NCI-H2196 treated with DMSO at 0.1 percent for 48 hours (cell line): ENCODE measurements around the gene ST7.
"Not testable (repeated sequence)": the region's sequence is repeated elsewhere in the genome, so short reads cannot be mapped to it uniquely, and the experiment has no call there.

Experiments
- DNase-seq: peaks from one replicate; lab custom pipeline; 2025; ENCODE audit not compliant: unreplicated experiment; lab: John Stamatoyannopoulos, UW

Gene ST7, protein sequence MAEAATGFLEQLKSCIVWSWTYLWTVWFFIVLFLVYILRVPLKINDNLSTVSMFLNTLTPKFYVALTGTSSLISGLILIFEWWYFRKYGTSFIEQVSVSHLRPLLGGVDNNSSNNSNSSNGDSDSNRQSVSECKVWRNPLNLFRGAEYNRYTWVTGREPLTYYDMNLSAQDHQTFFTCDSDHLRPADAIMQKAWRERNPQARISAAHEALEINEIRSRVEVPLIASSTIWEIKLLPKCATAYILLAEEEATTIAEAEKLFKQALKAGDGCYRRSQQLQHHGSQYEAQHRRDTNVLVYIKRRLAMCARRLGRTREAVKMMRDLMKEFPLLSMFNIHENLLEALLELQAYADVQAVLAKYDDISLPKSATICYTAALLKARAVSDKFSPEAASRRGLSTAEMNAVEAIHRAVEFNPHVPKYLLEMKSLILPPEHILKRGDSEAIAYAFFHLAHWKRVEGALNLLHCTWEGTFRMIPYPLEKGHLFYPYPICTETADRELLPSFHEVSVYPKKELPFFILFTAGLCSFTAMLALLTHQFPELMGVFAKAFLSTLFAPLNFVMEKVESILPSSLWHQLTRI

DNA sequence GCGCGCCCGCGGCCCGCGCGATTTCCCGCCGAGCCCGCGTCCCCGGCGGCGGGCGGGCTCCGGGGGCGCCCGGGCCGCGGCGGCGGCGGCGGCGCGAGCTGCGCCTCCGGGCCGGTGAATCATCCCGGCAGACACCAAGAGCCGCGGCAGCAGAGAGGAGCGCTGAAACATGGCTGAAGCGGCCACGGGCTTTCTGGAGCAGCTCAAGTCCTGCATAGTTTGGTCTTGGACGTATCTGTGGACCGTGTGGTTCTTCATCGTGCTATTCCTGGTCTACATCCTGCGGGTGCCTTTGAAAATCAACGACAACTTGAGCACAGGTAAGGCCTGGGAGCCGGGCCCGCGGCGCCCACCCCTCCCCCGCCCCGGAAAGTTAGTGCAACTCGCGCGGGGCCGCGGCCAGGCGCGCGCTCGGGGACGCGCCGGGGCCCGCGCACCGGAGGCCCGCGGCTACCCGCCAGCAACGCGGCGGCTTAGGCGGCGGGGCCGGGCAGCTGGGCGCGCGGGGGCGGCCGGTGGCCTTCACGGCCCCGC lies at the start of gene ST7:
ST7 (plus strand) TSS at position 130 of the 534 bp plus-strand sequence; CDS start at position 170, 40 bp downstream.
- peak; percentile 37 for DNase-seq

DNA sequence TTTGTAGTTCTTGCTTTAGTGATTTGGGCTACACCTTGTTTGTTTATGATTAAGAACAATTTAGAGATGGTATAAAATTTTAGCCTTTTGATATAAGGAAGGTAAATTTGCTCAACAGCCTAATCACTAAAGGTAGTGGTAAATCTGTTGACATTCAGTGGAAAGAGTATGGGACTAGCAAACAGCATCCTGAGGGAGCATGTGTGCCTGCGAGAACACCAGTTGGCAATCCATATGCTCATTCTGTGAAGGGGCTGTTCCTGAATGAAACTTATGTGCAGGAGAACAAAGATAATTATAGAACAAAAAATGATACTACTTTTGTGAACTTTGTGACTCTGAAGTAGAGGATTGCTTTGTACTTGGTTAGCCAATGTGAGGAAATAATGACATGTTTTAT lies 46.9 kb upstream of the ST7 start:
- DNase-seq = no peak

DNA sequence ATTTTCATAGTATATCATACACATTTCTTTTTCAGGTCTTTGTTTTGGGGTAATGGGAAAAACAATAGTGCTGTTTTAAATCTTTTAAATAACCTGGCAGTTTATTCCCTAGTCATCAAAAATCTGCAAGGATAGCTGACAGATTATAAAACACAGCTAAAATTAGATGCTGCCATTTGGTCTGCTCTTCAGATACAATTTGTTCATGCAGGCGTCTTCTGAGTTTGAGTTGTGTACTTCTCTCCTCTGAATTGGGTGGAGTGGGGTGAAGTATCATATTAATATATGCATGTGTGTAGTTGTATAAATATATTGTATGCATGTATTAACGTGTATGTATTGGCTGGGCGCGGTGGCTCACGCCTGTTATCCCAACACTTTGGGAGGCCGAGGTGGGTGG lies 42.9 kb upstream of the ST7 start:
- DNase-seq = no peak

DNA sequence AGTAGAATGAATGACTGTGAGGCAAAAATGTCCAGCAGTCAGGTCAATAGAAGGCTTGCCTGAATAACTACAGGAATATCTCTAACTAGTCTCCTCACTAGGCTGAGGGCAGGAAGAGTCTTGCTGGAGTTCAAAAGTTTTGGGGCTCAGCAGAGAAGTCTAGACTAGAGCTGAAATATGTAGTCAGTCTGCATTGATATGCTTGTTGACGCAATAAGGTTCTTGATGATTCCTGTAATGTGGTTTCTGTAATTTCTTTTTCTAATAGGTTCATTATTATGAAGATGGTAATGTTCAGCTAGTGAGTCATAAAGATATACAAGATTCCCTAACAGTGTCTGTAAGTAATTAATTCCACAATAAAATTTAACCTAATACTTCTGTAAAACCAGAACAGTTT lies 41.5 kb upstream of the ST7 start:
- DNase-seq = no peak

DNA sequence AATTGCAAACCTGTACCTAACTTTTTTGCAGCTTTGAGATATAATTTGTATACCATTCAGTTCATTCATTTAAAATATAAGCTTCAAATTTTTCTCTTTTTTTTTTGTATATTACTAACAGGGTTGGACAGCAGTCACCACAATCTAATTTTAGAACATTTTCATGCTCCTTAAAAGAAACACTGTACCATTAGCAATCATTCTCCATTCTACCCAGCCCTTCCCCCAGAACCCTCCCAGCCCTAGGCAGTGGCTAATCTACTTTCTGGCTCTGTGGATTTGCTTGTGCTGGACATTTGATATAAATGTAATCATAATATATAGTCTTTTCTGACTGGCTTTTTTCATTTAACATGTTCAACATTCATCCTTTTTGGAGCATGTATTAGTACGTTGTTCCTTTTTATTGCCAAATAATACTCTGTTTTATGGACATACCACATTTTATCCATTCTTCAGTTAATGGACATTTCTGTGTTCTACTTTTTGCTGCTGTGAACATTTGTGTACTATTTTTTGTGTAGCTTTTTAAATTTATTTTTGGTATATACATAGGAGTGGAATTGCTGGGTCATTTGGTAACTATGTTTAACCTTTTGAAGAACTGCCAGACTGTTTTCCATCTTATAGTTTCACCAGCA lies 40.9 kb upstream of the ST7 start:
- no peak for DNase-seq

DNA sequence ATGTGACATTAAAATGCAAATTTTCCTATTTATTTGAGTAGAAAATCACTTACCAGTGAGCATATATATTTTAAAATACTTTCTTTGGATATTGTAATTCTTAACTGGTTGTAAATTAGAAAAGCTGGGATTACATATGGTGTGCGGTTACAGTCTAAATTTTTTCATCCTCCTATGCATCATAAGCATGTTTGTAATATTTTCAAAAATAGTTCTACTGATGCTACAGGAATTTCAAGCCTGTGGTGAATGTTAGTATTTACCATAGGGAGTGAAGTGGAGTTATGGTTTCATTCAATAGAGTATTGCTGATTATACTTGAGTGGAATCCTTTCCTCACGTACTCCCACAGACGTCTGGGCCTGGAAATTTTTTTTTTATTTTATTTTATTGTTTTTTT lies 34.6 kb upstream of the ST7 start:
- DNase-seq = no peak

DNA sequence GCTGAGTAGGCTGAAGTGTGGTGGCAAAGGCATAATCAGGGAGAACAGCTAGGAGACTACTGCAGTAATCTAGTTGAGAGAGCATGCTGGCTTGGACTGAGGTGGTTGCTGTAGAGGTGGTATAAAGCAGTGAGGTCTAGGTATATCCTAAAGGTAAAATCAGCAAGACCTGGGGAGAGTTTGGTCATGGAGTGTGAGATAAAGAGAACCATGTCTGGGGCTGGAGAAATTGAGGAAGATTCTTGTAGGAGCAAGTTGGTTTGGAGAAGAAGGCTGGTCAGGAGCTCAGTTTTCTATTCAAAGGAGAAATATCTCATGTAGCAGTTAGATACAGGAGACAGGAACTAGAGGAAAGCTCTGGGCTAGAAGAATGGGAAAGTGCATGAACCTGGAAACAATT lies 32.9 kb upstream of the ST7 start:
- no peak for DNase-seq

DNA sequence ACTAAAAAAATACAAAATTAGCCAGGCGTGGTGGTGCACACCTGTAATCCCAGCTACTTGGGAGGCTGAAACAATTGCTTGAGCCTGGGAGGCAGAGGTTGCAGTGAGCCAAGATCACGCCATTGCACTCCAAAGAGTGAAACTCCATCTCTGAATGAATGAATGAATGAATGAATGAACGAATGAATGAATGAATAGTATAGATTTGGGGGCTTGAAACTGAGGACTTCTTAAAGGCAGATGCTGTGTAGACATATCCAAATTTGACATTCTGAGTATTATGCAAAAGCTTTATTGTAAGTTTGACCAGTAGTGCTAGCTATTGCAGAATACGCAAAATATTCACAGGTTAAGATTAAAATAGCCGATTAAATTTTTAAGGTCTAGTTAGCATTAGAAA lies 30.8 kb upstream of the ST7 start:
- no peak for DNase-seq

DNA sequence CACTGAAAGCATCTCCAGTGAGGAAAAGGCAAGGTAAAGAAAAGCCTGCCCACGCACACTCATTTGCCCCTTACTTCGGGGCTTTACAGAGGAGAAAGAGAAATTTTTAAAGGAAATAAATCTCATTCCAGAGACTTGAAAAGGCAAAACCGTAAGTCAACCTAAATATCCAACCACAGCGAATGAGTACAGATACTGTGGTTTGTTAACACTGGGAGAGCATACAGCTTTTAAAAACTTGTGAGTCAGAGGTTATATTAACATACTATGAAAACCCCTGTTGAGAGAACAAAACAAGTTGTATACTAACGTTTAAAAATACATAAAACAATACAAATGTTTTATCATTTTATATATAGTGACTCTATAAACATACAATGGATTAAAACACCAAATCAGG lies 28.6 kb upstream of the ST7 start:
- no peak for DNase-seq

DNA sequence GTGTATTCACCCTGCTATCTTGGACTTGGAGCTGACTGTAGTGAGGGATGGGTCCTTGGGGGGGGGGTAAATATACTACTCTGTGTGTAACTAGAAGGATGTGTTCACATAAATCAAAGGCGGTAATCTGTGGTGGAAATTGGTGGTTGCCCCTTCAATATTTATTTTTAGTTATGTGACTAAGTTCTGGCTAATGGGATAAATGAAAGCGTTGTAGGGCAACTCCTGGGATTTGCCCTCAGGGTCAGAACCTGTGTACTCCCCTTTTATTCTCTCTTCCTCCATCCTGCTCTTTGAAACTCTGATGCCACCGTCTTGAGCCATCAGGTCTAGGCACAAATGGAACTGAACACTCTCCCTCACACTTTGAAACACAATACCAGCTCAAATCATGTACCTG lies 24.3 kb upstream of the ST7 start:
- DNase-seq = no peak

DNA sequence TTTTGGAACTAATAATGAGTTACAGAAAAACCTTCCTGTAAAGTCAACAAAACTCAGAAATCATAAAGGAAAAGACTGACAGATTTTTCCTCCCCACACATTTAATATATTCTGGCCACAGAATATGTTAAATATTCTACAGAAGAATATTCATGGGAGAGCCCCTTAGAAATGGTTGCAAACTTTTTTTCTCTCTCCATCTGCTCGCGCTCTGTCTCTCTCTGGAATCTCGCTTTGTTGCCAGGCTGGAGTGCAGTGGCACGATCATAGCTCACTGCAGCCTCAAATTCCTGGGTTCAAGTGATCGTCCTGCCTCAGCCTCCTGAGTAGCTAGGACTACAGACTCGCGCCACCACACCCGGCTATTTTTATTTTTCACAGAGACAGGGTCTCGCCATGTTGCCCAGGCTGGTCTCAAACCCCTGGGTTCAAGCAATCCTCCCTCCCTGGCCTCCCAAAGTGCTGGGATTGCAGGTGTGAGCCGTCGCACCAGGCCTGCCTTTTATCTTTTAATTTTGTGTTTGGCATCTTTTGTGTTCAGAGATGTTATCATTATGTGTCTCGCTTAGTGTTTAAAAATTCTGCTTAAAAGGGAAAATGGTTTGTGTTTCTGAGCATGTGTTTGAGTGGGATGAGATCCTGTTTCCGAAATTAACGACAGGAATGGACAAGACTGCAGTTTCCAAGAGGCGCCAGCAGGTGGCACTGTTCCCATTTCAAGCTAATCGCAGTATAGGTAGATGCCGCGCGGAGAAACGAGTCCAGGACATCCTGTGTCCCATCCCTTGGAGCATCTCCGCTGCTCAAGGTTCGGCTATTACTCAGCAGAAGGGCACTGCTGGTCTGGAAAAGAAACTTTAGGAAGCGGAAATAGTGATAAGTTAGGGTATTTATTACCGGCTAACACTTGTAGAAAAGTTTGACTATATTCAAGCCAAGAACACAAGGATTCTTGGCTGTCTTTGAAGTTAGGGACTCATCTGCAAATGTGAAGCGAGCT lies 23.1 kb upstream of the ST7 start:
- peak; percentile 67 for DNase-seq

DNA sequence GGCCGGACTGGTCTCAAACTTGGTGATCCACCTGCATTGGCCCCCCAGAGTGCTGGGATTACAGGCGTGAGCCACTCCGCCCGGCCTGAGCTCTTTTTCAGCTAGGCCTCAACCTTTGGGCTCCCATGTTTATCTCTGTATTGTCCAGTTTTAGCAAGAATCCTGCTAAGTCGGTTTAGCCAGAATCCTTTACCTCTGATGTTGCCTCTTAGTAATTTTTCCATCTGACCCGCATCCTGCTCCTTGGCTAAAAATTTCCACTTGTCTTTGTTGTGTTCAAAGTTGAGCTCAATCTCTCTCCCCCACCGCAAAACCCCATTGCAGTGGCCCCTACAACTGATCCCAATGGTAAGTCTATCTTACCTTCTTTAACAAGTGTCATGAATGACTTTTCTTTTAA lies 20.7 kb upstream of the ST7 start:
- DNase-seq = no peak

DNA sequence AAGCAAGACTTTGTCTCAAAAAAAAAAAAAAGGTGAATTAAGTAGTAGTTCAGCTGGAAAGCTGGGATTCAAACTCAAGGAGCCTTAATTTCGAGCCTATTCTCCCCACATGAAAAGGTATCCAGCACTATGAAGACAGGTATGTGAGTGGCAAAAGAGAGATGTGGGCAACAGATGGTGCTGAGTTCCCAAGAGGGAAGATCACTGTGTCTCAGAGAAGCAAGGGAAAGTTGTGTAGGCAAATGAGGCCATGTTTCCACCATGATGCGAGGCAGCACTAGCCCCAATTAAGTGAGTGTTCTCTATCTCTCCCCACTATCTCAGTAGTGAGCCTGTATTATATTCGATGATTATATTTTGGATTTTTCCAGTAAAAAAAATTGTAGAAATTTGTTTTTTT lies 19.8 kb upstream of the ST7 start:
- DNase-seq = no peak

DNA sequence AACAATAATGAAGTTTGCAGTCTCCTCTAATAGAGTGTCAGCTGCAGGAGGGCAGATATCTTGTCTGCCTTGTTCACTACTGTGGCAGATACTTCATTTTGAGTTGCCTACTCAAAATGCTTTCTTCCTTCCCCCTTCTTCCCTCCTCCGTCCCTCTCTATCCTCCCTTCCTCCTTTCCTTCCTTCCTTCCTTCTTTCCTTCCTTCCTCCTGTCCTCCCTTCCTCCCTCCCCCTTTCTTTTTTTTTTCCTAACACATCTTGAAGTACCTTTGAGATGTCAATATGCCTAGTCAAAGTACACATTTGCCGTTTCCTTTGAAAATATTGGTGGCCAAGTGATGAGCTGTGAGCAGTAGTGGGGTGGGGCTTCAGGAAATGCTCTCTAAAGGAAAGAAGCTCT lies 18.7 kb upstream of the ST7 start:
- no peak for DNase-seq

DNA sequence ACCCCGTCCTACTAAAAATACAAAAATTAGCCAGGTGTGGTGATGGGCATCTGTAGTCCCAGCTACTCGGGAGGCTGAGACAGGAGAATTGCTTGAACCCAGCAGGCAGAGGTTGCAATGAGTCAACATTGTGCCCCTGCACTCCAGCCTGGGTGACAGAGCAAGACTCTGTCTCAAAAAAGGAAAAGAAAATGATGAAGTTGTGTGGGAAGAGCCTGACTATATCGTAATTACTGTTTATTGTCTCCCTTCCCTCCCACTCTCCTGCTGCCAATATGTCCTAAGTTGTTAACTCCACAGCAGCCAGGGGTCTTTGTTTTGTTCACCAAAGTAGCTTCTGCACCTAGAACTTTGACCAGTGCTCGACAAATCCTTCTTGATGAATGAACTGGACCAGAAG lies 16.5 kb upstream of the ST7 start:
- not testable (repeated sequence) for DNase-seq

DNA sequence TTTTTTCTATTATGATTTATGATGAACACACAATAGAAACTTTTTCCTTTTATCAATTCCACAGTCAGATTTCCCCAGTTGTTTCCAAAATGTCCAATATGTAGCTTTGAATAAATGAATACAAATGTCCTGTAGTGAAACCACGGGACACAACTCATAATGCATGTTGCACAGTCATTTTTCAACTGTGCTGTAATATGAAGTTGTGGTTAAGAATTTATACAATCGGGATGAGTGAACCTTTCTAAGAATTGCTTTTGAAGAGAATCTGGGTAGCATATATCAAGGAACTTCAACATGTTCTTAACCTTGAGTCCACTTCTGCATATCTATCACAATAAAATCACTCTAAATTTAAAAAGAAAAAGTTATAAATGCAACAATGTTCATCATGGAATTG lies 14.6 kb upstream of the ST7 start:
- DNase-seq = no peak

DNA sequence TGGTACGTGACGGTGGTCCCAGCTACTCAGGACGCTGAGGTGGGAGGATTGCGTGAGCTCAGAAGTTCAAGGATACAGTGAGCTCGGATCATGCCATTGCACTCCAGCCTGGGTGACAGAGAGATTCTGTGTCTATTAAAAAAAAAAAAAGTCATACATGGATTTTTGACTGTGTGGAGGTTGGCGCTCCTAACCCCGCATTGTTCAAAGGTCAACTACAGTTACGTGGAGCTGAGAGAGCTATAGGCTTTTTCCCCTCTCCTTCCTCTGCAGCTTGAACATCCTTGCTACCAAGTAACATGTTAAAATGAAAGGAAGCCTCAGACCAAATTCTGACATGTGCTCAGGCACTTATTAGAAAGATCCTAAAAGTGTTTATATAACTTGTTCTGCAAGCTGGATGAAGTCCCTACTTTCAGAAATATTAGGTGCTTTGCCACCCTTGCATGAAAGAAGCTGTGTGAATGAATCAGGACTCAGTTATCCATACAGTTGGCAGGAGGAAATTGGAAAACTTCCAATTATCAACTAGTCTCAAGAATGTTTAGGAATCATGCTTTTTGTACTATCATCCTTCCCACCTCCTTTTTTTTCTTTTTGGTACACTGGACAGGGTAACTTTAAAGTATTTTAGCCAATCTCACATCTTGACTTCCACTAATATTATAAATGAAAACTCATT lies 12.5 kb upstream of the ST7 start:
- no peak for DNase-seq

DNA sequence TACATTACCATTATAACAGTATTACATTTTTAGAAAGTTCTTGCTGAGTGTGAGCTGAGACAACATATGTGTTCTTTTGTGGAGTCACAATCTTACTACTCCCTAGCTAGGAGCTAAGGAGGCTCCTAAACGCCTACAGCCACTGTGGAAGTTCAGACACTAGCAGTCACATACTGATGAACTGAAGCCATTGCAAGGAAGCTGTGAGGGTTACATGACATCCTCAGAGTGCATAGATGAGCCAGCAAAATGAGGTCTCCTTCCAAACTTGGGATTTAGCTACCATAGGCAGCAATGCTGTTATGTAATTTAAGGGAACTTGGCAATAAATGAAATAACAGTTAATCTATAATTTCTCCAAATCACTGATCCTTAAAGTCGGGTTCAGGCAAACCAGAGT lies 10.8 kb upstream of the ST7 start:
- no peak for DNase-seq

DNA sequence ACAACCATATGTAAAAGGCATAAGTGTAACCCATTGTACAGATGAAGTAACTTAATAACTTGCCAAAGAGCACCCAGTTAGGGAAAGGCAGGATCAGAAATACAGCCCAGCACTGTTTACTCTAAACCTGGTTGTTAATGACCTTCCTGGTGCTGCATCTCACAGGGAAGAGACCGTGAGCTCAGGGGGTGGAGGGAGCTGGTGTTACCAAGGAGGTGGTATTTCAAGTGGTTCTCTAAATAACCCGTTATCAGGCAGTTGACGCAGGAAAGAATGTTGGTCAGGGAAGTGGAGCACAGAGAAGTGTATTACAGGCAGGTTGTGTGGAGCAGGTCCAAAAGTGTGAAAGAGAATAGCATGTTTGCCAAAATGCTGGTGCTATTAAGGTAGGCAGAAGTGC lies 4.4 kb upstream of the ST7 start:
- peak; percentile 58 for DNase-seq
